GM12878 (cell line): ENCODE data around the gene NSDHL. TPM values are rescaled to one million over a fixed set of nuclear protein-coding genes. Genes with fewer than 3 reads are reported as not detected.

Experiments used
- ATAC-seq: fragments of 200-7000 bp; cut with Tn5 transposase; 3 replicates; pipeline ENCODE4 v1.9.1; 2020; ENCODE audit warnings: mild to moderate bottlenecking, moderate library complexity
- BruUV-seq: library from RNA; stranded (reverse); fragments of 400-500 nt; replicated peaks from 2 replicates; lab custom pipeline; 2021; lab: Mats Ljungman, UMichigan
- CTCF ChIA-PET: fragments of 300-600 bp; sonication (Branson Sonifier 250); formaldehyde crosslinking; extraction: SDS; loops from one replicate; lab custom pipeline; 2021; ENCODE audit warnings: inconsistent platforms; lab: Yijun Ruan, JAX
- POLR2A ChIA-PET: fragments of 350-600 bp; formaldehyde crosslinking; extraction: SDS; loops from one replicate; lab custom pipeline; 2021; ENCODE audit warnings: inconsistent platforms; lab: Charles Lee
- RAD21 ChIA-PET: fragments of 300-600 bp; sonication (Branson Sonifier 250); formaldehyde crosslinking; loops from one replicate; lab custom pipeline; 2023; ENCODE audit warnings: antibody characterized with exemption; ENCODE audit not compliant: unreplicated experiment; lab: Charles Lee
- SMC1A ChIA-PET: fragments of 300-600 bp; sonication (Branson Sonifier 250); formaldehyde crosslinking; loops from one replicate; lab custom pipeline; 2023; ENCODE audit not compliant: unreplicated experiment, uncharacterized antibody; lab: Charles Lee
- DNase-seq: peaks from one replicate; pipeline ENCODE4 v3.0.0-alpha.2; 2011; ENCODE audit warnings: low read depth, low spot score
- FAIRE-seq: peaks from 3 replicates; lab custom pipeline; 2011; peaks lifted over from hg19 to GRCh38; lab: Jason Lieb, UNC
- H2AFZ ChIP-seq: 2 replicates; pipeline ENCODE4 v1.6.0; 2011; ENCODE audit warnings: low read depth, low read length, control low read depth; ENCODE audit not compliant: control insufficient read depth
- H3K27ac ChIP-seq: 2 replicates; pipeline ENCODE4 v1.5.1; 2011; ENCODE audit warnings: control low read depth; ENCODE audit not compliant: control insufficient read depth, insufficient read depth
- H3K27me3 ChIP-seq, 2 experiments: replicated peaks in 1 of 2; 2 replicates each; pipeline versions ENCODE4 v1.6.0 to v1.6.1; 2011; ENCODE audit warnings: low read length in 1 of 2; ENCODE audit not compliant: control insufficient read depth in 2 of 2, insufficient read depth in 2 of 2
- H3K36me3 ChIP-seq, 2 experiments: 2 replicates each; pipeline ENCODE4 v1.5.1; 2011; ENCODE audit warnings: low read length in 1 of 2; ENCODE audit not compliant: control insufficient read depth in 2 of 2, insufficient read depth in 2 of 2
- H3K4me1 ChIP-seq: 2 replicates; pipeline ENCODE4 v1.6.1; 2011; ENCODE audit warnings: mild to moderate bottlenecking, low read length, moderate library complexity, mixed read lengths; ENCODE audit not compliant: control insufficient read depth, insufficient read depth
- H3K4me2 ChIP-seq: 2 replicates; pipeline ENCODE4 v1.6.0; 2011; ENCODE audit warnings: control low read depth; ENCODE audit not compliant: control insufficient read depth, insufficient read depth
- H3K4me3 ChIP-seq: fragments of 200-600 bp; sonication (generic); 2 replicates; pipeline ENCODE4 v1.5.1; 2016
- H3K79me2 ChIP-seq: 2 replicates; pipeline ENCODE4 v1.6.0; 2011; ENCODE audit warnings: low read length; ENCODE audit not compliant: control insufficient read depth, insufficient read depth
- H3K9ac ChIP-seq: 2 replicates; pipeline ENCODE4 v1.8.0; 2011; ENCODE audit warnings: low read length, control low read depth, mixed read lengths; ENCODE audit not compliant: control insufficient read depth, insufficient read depth
- H3K9me3 ChIP-seq: replicated peaks from 3 replicates; pipeline ENCODE4 v1.5.1; 2011; ENCODE audit warnings: mild to moderate bottlenecking, low read length; ENCODE audit not compliant: control insufficient read depth, insufficient read depth
- H4K20me1 ChIP-seq: 2 replicates; pipeline ENCODE4 v1.6.0; 2011; ENCODE audit not compliant: control insufficient read depth, insufficient read depth
- ATF2 ChIP-seq: IDR thresholded peaks from 2 replicates; pipeline ENCODE4 v1.6.1; 2012; ENCODE audit warnings: low read length, inconsistent platforms
- FOS ChIP-seq: IDR thresholded peaks from 3 replicates; pipeline ENCODE4 v1.6.1; 2011; ENCODE audit warnings: borderline replicate concordance; ENCODE audit not compliant: insufficient read length; ENCODE audit errors: extremely low read depth
- SMAD1 ChIP-seq: fragments of 450-650 bp; IDR thresholded peaks from 2 replicates; pipeline ENCODE4 v1.6.1; 2018; ENCODE audit warnings: mild to moderate bottlenecking, low read depth; ENCODE audit not compliant: partially characterized antibody
- ZNF217 ChIP-seq: fragments of 450-650 bp; IDR thresholded peaks from 2 replicates; pipeline ENCODE4 v1.6.1; 2017; ENCODE audit warnings: antibody characterized with exemption, mild to moderate bottlenecking
- WGBS: methylation state at CpG from one replicate; pipeline ENCODE4 v1.1.6; 2016; ENCODE audit warnings: low lambda C conversion rate; ENCODE audit not compliant: insufficient replicate concordance, insufficient coverage; ENCODE audit errors: missing lambda C conversion rate; 5-methylcytosine and 5-hydroxymethylcytosine counted together
- in situ Hi-C: fragments of 300-500 bp; cut with MboI; formaldehyde crosslinking; loops from 9 replicates; pipeline ENCODE4 v1.14.3; 2018; ENCODE audit warnings: mixed read lengths
- intact Hi-C: fragments of 100-400 bp; cut with micrococcal nuclease; formaldehyde crosslinking; loops from one replicate; pipeline ENCODE4 v1.14.2; 2022; ENCODE audit not compliant: unreplicated experiment
- polyA plus RNA-seq, 11 experiments: library from polyadenylated mRNA; depleted of rRNA in 4 of 11; unstranded in 6 of 11; stranded (reverse) in 5 of 11; fragments of >200 nt; fragmentation: Nextera tagmentation in 4 of 11; fragmentation: Illumina TruSeq in 1 of 11; extraction: Ambion mirVana in 4 of 11; extraction: Trizol in 1 of 11; gene quantifications; 1 replicate in 1 of 11; 2 replicates in 10 of 11; pipeline versions ENCODE4 v1.2.1 to v1.2.3, GENCODE V29; 2011 to 2016; ENCODE audit warnings: inconsistent platforms in 2 of 11, missing spikeins in 2 of 11, low read depth in 1 of 11
- total RNA-seq, 4 experiments: library from RNA; depleted of rRNA in 3 of 4; stranded (reverse); fragments of >200 nt in 3 of 4; fragmentation: Illumina TruSeq in 1 of 4; extraction: Trizol in 1 of 4; gene quantifications; 2 replicates each; pipeline versions ENCODE4 v1.2.1 to v1.2.3, GENCODE V29; 2013 to 2021

Gene NSDHL
- total and polyA plus RNA-seq, 10 of the 15 experiments (the other 5 are each of a cell fraction or from before 2014, with no cell fraction given), result 16.9 to 37.1 (median 26.9) TPM

GRCh38 chrX:152899111-152899873 lies 68.4 kb downstream of the NSDHL start (continued):
- TF ChIP-seq SMAD1 (no peak), FOS (no peak)

- no peak overlapping the region for H3K27ac ChIP-seq
- H3K4me3 ChIP-seq, result no peak overlapping the region
- intact Hi-C loops, result no loop called here
- ChIA-PET POLR2A (no interaction called here), RAD21 (no interaction called here), CTCF (no interaction called here), SMC1A (no interaction called here)
- no peak for ATAC-seq
- no peak for DNase-seq
- no peak for FAIRE-seq
- TF ChIP-seq ATF2 (no peak), ZNF217 (no peak)
- H3K27me3 ChIP-seq, result no peaks in the 10 kb centered on the region; a peak in 1 of 4 replicates
- no peaks in the 10 kb centered on the region for H3K79me2 ChIP-seq
- H3K36me3 ChIP-seq, result no peaks in the 10 kb centered on the region
- no peaks in the 10 kb centered on the region for H4K20me1 ChIP-seq
- no peaks in the 10 kb centered on the region for H3K9me3 ChIP-seq
- no peak overlapping the region for H3K9ac ChIP-seq
- no TSS peak for BruUV-seq
- 36% methylated on average over 12 of the region's 12 CpGs for WGBS
- no peaks in the 10 kb centered on the region for H3K4me1 ChIP-seq
- H2AFZ ChIP-seq, result no peak overlapping the region
- H3K4me2 ChIP-seq, result no peak overlapping the region
- in situ Hi-C loops, result no loop called here
Observed at GRCh38 chrX:152899874-152900719, 69.2 kb downstream of the NSDHL start.
